ENCODE results near the gene ORC3. TPM values are rescaled to one million over a fixed set of nuclear protein-coding genes. Genes with fewer than 3 reads are reported as not detected.

The ORC3 gene
- 10 to 100 TPM; 48.3 to 62.4 TPM for total RNA-seq
- polyA plus RNA-seq (2013, experiment 1 of 2) = 48.7 TPM
- polyA plus RNA-seq (2013, experiment 2 of 2) = 43.6 TPM
- long read RNA-seq, experiment 1, transcript ORC3-202 (20 exons, 2,512 nt) = major isoform, 7 of 26 reads
- long read RNA-seq, experiment 1, partial matches to known transcripts = 10 of 26 reads
- long read RNA-seq, experiment 1, other reads (novel, unspliced or antisense) = 6 of 26 reads
- long read RNA-seq, experiment 2, transcript ORC3-201 (20 exons, 2,501 nt) = minor isoform, 47 of 196 reads
- long read RNA-seq, experiment 2, transcript ORC3-202 (20 exons, 2,512 nt) = major isoform, 78 of 196 reads
- long read RNA-seq, experiment 2, partial matches to known transcripts = 22 of 196 reads
- long read RNA-seq, experiment 2, other reads (novel, unspliced or antisense) = 48 of 196 reads
- long read RNA-seq, experiment 3, transcript ORC3-202 (20 exons, 2,512 nt) = major isoform, 111 of 332 reads
- long read RNA-seq, experiment 3, transcript ORC3-201 (20 exons, 2,501 nt) = minor isoform, 87 of 332 reads
- long read RNA-seq, experiment 3, partial matches to known transcripts = 45 of 332 reads
- long read RNA-seq, experiment 3, other reads (novel, unspliced or antisense) = 86 of 332 reads
- long read RNA-seq, experiment 4, transcript ORC3-202 (20 exons, 2,512 nt) = major isoform, 24 of 60 reads
- long read RNA-seq, experiment 4, transcript ORC3-201 (20 exons, 2,501 nt) = minor isoform, 12 of 60 reads
- long read RNA-seq, experiment 4, partial matches to known transcripts = 12 of 60 reads
- long read RNA-seq, experiment 4, other reads (novel, unspliced or antisense) = 12 of 60 reads

- Histone ChIP-seq H3K27me3 (ENCODE audit: control insufficient read depth, insufficient read depth, low read length, poor library complexity, severe bottlenecking) (no peaks in the 10 kb centered on the region), H3K4me1 (ENCODE audit: control insufficient read depth, insufficient read depth, low read length) (peaks cover under 1% of the 10 kb centered on the region), H3K9me3 (ENCODE audit: control insufficient read depth, low read length) (no peaks in the 10 kb centered on the region), H3K27ac (ENCODE audit: low read depth, low read length) (peak within 1 kb of the TSS; percentile 73), H3K36me3 (ENCODE audit: control insufficient read depth, insufficient read depth, low read length) (peaks cover 30% of the 10 kb centered on the region), H3K9ac (ENCODE audit: extremely low read depth, low read length, poor library complexity, severe bottlenecking) (peak within 1 kb of the TSS; percentile 91), H3K4me3 (ENCODE audit: low read length) (peak within 1 kb of the TSS; percentile 91)
- TF ChIP-seq, protein P1, sequence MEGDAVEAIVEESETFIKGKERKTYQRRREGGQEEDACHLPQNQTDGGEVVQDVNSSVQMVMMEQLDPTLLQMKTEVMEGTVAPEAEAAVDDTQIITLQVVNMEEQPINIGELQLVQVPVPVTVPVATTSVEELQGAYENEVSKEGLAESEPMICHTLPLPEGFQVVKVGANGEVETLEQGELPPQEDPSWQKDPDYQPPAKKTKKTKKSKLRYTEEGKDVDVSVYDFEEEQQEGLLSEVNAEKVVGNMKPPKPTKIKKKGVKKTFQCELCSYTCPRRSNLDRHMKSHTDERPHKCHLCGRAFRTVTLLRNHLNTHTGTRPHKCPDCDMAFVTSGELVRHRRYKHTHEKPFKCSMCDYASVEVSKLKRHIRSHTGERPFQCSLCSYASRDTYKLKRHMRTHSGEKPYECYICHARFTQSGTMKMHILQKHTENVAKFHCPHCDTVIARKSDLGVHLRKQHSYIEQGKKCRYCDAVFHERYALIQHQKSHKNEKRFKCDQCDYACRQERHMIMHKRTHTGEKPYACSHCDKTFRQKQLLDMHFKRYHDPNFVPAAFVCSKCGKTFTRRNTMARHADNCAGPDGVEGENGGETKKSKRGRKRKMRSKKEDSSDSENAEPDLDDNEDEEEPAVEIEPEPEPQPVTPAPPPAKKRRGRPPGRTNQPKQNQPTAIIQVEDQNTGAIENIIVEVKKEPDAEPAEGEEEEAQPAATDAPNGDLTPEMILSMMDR (conservative IDR thresholded peaks at IDR 0.05) = no peak
- Mint-ChIP-seq H3K4me1 (peaks cover 32% of the 10 kb centered on the region), H3K27me3 (ENCODE audit: insufficient read depth) (no peaks in the 10 kb centered on the region), H3K9me3 (peaks cover 1% of the 10 kb centered on the region), H3K4me3 (peak within 1 kb of the TSS; percentile 81), H3K27ac (peak within 1 kb of the TSS; percentile 95), H3K36me3 (ENCODE audit: low read depth) (peaks cover 35% of the 10 kb centered on the region)
- WGBS, 2 experiments (ENCODE audit: insufficient coverage in 1 of 2, insufficient read length in 1 of 2) = 0% methylated on average over 11 to 49 of the region's 49 CpGs
- DNase-seq = peak; percentile 98
These were observed at the start of gene ORC3, which contains the start of gene RARS2 for GRCh38 chr6:87589693-87590416. ORC3 (plus strand) TSS chr6:87590135; CDS start chr6:87590169, 34 bp downstream. RARS2 (minus strand) TSS chr6:87589987; CDS start chr6:87589957, 30 bp downstream.

DNA sequence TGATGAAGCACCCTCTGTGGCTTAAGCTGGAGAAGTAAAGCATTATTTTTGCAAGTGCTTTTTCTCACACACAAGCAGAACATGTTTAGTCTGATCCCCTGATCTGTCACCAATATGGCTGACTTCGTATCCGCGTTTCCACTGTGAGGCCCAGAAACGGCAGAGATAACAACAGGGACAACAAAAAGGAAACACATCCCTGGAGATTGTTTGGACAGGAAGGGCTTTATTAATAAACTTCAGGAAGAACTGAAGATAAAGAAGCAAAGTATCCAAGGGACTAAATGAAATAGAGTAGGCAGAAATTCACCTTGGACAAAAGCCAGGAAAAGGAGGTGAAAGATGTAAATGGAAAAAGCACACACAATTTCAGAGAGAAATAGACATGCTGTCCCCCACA, 49.4 kb upstream of the ORC3 start:
- TF ChIP-seq, protein P1 (conservative IDR thresholded peaks at IDR 0.05) = no peak
- H3K27ac Mint-ChIP-seq = no peak overlapping the region
- peaks cover 70% of the 10 kb centered on the region for H3K36me3 Mint-ChIP-seq (ENCODE audit: low read depth)
- H3K4me1 Mint-ChIP-seq = no peaks in the 10 kb centered on the region
- no peak overlapping the region for H3K4me3 Mint-ChIP-seq
- H3K9me3 ChIP-seq (ENCODE audit: control insufficient read depth, low read length) = peaks cover 32% of the 10 kb centered on the region
- DNase-seq = no peak
- no peaks in the 10 kb centered on the region for H3K4me1 ChIP-seq (ENCODE audit: control insufficient read depth, insufficient read depth, low read length)
- H3K27ac ChIP-seq (ENCODE audit: low read depth, low read length) = no peak overlapping the region
- peak overlapping the region; percentile 35 for H3K4me3 ChIP-seq (ENCODE audit: low read length)
- no peak overlapping the region for H3K9ac ChIP-seq (ENCODE audit: extremely low read depth, low read length, poor library complexity, severe bottlenecking)
- WGBS, 2 experiments (ENCODE audit: insufficient coverage in 1 of 2, insufficient read length in 1 of 2) = 96 to 100% methylated on average over 1 to 4 of the region's 4 CpGs
- H3K36me3 ChIP-seq (ENCODE audit: control insufficient read depth, insufficient read depth, low read length) = peaks cover 81% of the 10 kb centered on the region
- no peaks in the 10 kb centered on the region for H3K27me3 ChIP-seq (ENCODE audit: control insufficient read depth, insufficient read depth, low read length, poor library complexity, severe bottlenecking)
- peaks cover 14% of the 10 kb centered on the region for H3K9me3 Mint-ChIP-seq
- H3K27me3 Mint-ChIP-seq (ENCODE audit: insufficient read depth) = no peaks in the 10 kb centered on the region

DNA sequence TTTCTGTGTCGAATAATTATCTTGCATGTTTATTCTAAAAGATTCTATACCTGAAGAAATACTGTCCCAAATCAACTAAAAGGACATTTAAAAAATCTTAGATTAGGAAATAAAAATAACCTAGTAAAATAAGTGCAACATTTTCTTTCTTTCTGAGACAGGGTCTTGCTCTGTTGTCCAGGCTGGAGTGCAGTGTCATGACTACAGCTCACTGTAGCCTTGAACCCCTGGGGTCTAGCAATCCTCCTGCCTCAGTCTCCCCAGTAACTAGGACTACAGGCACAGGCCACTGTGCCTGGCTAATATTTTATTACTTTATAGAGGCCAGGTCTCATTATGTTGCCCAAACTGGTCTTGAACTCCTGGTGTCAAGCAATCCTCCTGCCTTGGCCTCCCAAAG, 48.9 kb upstream of the ORC3 start:
- Mint-ChIP-seq H3K9me3 (peaks cover 14% of the 10 kb centered on the region), H3K36me3 (ENCODE audit: low read depth) (peaks cover 71% of the 10 kb centered on the region), H3K27me3 (ENCODE audit: insufficient read depth) (no peaks in the 10 kb centered on the region), H3K4me1 (no peaks in the 10 kb centered on the region), H3K27ac (no peak overlapping the region), H3K4me3 (no peak overlapping the region)
- no peak overlapping the region for H3K9ac ChIP-seq (ENCODE audit: extremely low read depth, low read length, poor library complexity, severe bottlenecking)
- TF ChIP-seq, protein P1 (conservative IDR thresholded peaks at IDR 0.05) = no peak
- no peaks in the 10 kb centered on the region for H3K4me1 ChIP-seq (ENCODE audit: control insufficient read depth, insufficient read depth, low read length)
- peaks cover 32% of the 10 kb centered on the region for H3K9me3 ChIP-seq (ENCODE audit: control insufficient read depth, low read length)
- no peak for DNase-seq
- H3K27ac ChIP-seq (ENCODE audit: low read depth, low read length) = no peak overlapping the region
- H3K4me3 ChIP-seq (ENCODE audit: low read length) = peak overlapping the region; percentile 35
- 100% methylated on average over 1 of the region's 1 CpG; no CpG with 5 or more reads in 1 of the 2 experiments for WGBS, 2 experiments (ENCODE audit: insufficient coverage in 1 of 2, insufficient read length in 1 of 2)
- H3K36me3 ChIP-seq (ENCODE audit: control insufficient read depth, insufficient read depth, low read length) = peaks cover 82% of the 10 kb centered on the region
- H3K27me3 ChIP-seq (ENCODE audit: control insufficient read depth, insufficient read depth, low read length, poor library complexity, severe bottlenecking) = no peaks in the 10 kb centered on the region
